Measurements from ENCODE around the gene FRMPD1. TPM values are rescaled to one million over a fixed set of nuclear protein-coding genes. Genes with fewer than 3 reads are reported as not detected.

Gene FRMPD1
- total and polyA plus RNA-seq, 10 of the 15 experiments (the other 5 are each of a cell fraction or from before 2014, with no cell fraction given), result 0.01 to 0.08 (median 0.05) TPM; not detected in 6

- TF ChIP-seq RCOR1 (conservative IDR thresholded peaks at IDR 0.05; ENCODE audit: low read depth, low read length), result no peak
- no peak for TF ChIP-seq CHD4 (IDR thresholded peaks at IDR 0.05)
- no peak for TF ChIP-seq BHLHE40 (IDR thresholded peaks at IDR 0.05; ENCODE audit: borderline replicate concordance in 1 of 2, low read depth in 2 of 2, low read length in 1 of 2)
- no peak for TF ChIP-seq RELB (IDR thresholded peaks at IDR 0.05; ENCODE audit: low read depth)
- TF ChIP-seq DPF2 (IDR thresholded peaks at IDR 0.05), result no peak
- no peak for TF ChIP-seq YY1 (IDR thresholded peaks at IDR 0.05; ENCODE audit: low read depth, low read length)
- TF ChIP-seq ZSCAN29 (IDR thresholded peaks at IDR 0.05), result no peak
Observed at GRCh38 chr9:37727013-37727412, 76.3 kb downstream of the FRMPD1 start (continued).

- Histone ChIP-seq H3K4me2 (ENCODE audit: control insufficient read depth, insufficient read depth) (no peak overlapping the region), H3K36me3 (ENCODE audit: control insufficient read depth in 2 of 2, insufficient read depth in 2 of 2, low read length in 1 of 2) (no peaks in the 10 kb centered on the region), H3K4me1 (ENCODE audit: control insufficient read depth, insufficient read depth, low read length) (no peaks in the 10 kb centered on the region), H3K9ac (ENCODE audit: control insufficient read depth, insufficient read depth, low read length) (no peak overlapping the region), H3K27ac (ENCODE audit: control insufficient read depth, insufficient read depth) (no peak overlapping the region), H3K9me3 (replicated peaks; ENCODE audit: control insufficient read depth, insufficient read depth, low read length) (no peaks in the 10 kb centered on the region), H2AFZ (ENCODE audit: control insufficient read depth, low read depth, low read length) (no peak overlapping the region), H3K4me3 (no peak overlapping the region), H3K27me3 (replicated peaks in 1 of 2; ENCODE audit: control insufficient read depth in 2 of 2, insufficient read depth in 2 of 2, low read length in 1 of 2) (no peaks in the 10 kb centered on the region), H4K20me1 (ENCODE audit: control insufficient read depth, insufficient read depth) (no peaks in the 10 kb centered on the region), H3K79me2 (ENCODE audit: control insufficient read depth, insufficient read depth, low read length) (no peaks in the 10 kb centered on the region)
- intact Hi-C loops (cut with micrococcal nuclease; ENCODE audit: unreplicated experiment), result no loop called here
- CTCF ChIA-PET, result interaction anchor here (0.6 kb wide), 1 partner anchor 133 kb away, joined by 3 read pairs; no protein-coding TSS in a partner anchor
- BruUV-seq (replicated peaks), result no TSS peak
- FAIRE-seq (no peak), ATAC-seq (no peak), DNase-seq (ENCODE audit: low read depth, low spot score) (no peak)
- POLR2A ChIA-PET, result interaction anchor here (0.6 kb wide), 2 partner anchors 8 to 355 kb away, joined by 3 read pairs; no protein-coding TSS in a partner anchor
- RAD21 ChIA-PET (ENCODE audit: unreplicated experiment), result interaction anchor here (0.6 to 1.2 kb wide), 2 partner anchors 20 to 599 kb away, joined by 3 to 4 read pairs; no protein-coding TSS in a partner anchor
- in situ Hi-C loops (cut with MboI), result no loop called here
- SMC1A ChIA-PET (ENCODE audit: uncharacterized antibody, unreplicated experiment), result interaction anchor here (0.6 to 1.2 kb wide), 3 partner anchors 18 to 573 kb away, joined by 3 read pairs; no protein-coding TSS in a partner anchor
- 64% methylated on average over 8 of the region's 9 CpGs for WGBS (ENCODE audit: insufficient coverage, insufficient replicate concordance, low lambda C conversion rate, missing lambda C conversion rate)
- TF ChIP-seq STAT3 (IDR thresholded peaks at IDR 0.05; ENCODE audit: low read depth, low read length) (no peak), JUNB (IDR thresholded peaks at IDR 0.05) (no peak), EZH2 (IDR thresholded peaks at IDR 0.05; ENCODE audit: borderline replicate concordance, control insufficient read depth, low read depth, low read length) (no peak), SMC3 (IDR thresholded peaks at IDR 0.05; ENCODE audit: borderline replicate concordance, low read length) (no peak), TAF1 (IDR thresholded peaks at IDR 0.05; ENCODE audit: borderline replicate concordance, low read depth, low read length) (no peak), ZNF217 (IDR thresholded peaks at IDR 0.05) (no peak), MTA3 (IDR thresholded peaks at IDR 0.05; ENCODE audit: borderline replicate concordance, low read length) (no peak), CHD4 (IDR thresholded peaks at IDR 0.05) (no peak), BMI1 (IDR thresholded peaks at IDR 0.05; ENCODE audit: borderline replicate concordance) (no peak), ZBTB11 (CRISPR knock-in tag; IDR thresholded peaks at IDR 0.05) (no peak), E2F4 (IDR thresholded peaks at IDR 0.05; ENCODE audit: low read depth, low read length) (no peak), MXI1 (IDR thresholded peaks at IDR 0.05; ENCODE audit: low read depth, low read length) (no peak), KAT2A (conservative IDR thresholded peaks at IDR 0.05; ENCODE audit: control insufficient read depth, low read depth, low read length) (no peak)
Observed at GRCh38 chr9:37729499-37729898, 78.7 kb downstream of the FRMPD1 start.

Measured in GM12878 (cell line).